Measurements from ENCODE around the gene ZNF438.
"Not testable (repeated sequence)": the region's sequence is repeated elsewhere in the genome, so short reads cannot be mapped to it uniquely, and the experiment has no call there.

ZNF438 gene

GRCh38 chr10:30803058-30803457 is 228.6 kb downstream of the ZNF438 start:
- DNase-seq (ENCODE audit: low read depth): no peak

- no peak for DNase-seq (ENCODE audit: low read depth)
Observed at GRCh38 chr10:30800368-30800767, 231.3 kb downstream of the ZNF438 start.

DNA sequence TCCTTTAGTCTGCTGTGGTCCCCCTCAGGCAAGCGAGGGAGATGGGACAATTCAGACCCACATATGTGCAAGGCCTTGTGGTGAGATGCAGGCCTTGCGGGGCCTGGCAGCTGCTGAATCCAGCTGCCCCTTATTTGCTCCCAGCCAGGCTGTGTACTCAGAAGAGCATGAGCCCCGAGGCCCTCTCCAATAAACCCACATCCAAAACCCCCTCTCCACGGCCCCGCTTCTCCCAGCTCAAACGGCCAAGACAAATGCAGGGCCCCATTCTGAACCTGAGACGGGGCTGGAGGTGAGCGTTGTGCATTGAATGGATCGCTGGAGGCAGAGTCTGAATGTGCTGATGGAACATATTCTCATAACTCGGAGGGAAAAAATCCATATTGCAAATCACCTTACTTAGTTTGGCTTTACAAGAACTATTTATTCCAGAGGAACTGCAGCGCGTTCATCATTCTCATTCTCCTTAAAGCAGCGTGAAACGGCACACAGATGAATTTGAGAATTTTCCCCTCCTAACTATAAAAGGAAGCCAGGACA is 232.9 kb downstream of the ZNF438 start:
- DNase-seq (ENCODE audit: low read depth): no peak

DNA sequence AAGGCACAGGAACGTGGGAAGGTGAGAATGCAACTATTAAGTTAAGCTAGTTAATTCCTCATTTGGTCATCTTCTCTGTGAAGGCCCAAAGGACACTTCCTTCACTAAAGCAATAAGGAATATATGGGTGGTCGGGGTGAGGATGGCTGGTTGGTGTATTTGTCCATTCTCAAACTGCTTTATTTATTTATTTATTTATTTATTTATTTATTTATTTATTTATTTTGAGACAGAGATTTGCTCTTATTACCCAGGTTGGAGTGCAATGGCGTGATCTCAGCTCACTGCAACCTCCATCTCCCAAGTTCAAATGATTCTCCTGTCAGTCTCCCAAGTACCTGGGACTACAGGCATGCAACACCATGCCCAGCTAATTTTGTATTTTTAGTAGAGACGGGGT is 236.6 kb downstream of the ZNF438 start:
- not testable (repeated sequence) for DNase-seq (ENCODE audit: low read depth)

Data from stimulated activated CD8-positive, alpha-beta memory T cell treated with anti-CD3 and anti-CD28 coated beads, Interleukin-12 subunit alpha, Interleukin-12 subunit beta, amount 100 ng/mL, for 4 hours (primary cell).